Adrenal gland (tissue), 5 donors: ENCODE data around the gene PRKCH.

Source experiments
- POLR2A ChIP-seq, 2 donors: fragments of 450-650 bp; IDR thresholded peaks; one replicate each; pipeline ENCODE4 v1.6.1; 2017; ENCODE audit warnings: antibody characterized with exemption in 2 of 2, mild to moderate bottlenecking in 2 of 2, moderate library complexity in 1 of 2
- TF ChIP-seq, protein P1 (sequence below), 6 experiments: fragments of 450-650 bp in 4 of 6; fragments of 200-600 bp in 2 of 6; sonication (generic) in 1 of 6; IDR thresholded peaks; 1 replicate in 5 of 6; 2 replicates in 1 of 6; pipeline versions ENCODE4 v1.5.1 to v1.8.0; 2016 to 2021; ENCODE audit warnings: antibody characterized with exemption in 6 of 6, mild to moderate bottlenecking in 2 of 6, moderate library complexity in 1 of 6
- donor health status: DM: no; HTN: no; CAD: no.

DNA sequence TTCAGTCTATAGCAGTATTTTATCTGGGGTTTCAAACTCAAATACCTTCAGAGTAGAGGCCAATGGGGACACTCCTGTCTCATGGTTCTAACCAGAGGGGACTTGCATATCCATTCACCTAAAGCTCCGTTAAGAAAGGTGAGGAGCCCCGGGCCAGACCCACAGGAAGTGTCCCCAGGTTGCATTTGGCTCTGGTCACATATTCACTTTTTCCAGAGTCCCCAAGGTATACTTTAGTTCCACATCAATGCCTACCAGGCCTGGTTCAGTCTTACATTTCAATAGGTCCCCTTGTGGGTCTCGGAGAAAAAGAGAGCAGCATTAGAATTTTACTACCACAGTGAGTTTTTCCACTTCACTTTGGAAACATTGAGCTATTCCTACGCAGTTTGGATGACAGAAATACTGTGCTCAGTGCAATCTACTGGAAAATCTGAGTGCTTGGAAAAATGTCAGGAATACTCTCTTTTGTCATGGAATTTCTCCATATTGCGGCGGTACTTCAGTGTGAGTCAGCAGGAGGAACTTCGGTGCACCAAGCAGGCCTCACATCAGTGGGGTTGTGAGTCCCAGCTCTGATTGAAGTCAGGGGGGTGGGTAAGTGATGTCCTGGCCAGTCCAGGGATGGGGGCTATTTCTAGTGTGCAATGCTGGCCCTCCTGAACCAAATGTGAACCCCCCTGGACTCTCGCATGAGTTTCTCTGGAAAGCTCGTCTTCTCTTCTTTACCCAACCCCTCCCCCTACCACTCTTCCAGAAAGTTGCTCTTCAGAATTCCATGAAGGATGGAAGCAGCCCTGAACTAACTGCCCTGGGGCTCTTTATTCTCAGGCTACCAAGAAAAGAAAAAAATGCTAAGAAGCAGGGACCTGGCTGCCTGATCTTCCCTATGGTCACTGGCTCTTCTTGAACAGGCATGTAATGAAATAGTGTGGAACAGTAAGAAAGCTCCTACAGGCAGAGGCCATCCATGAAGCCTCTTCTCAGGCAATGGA, 184.7 kb downstream of the PRKCH start:
- no peak for TF ChIP-seq POLR2A (IDR thresholded peaks at IDR 0.05)
- TF ChIP-seq, protein P1, sequence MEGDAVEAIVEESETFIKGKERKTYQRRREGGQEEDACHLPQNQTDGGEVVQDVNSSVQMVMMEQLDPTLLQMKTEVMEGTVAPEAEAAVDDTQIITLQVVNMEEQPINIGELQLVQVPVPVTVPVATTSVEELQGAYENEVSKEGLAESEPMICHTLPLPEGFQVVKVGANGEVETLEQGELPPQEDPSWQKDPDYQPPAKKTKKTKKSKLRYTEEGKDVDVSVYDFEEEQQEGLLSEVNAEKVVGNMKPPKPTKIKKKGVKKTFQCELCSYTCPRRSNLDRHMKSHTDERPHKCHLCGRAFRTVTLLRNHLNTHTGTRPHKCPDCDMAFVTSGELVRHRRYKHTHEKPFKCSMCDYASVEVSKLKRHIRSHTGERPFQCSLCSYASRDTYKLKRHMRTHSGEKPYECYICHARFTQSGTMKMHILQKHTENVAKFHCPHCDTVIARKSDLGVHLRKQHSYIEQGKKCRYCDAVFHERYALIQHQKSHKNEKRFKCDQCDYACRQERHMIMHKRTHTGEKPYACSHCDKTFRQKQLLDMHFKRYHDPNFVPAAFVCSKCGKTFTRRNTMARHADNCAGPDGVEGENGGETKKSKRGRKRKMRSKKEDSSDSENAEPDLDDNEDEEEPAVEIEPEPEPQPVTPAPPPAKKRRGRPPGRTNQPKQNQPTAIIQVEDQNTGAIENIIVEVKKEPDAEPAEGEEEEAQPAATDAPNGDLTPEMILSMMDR (IDR thresholded peaks at IDR 0.05) = no peak
